SK-N-SH treated with all-trans-retinoic acid at 6 μM for 48 hours (cell line): ENCODE results near the gene SREBF1.

Experiments used
- ATAC-seq: fragments of 200-7000 bp; cut with Tn5 transposase; 3 replicates; pipeline ENCODE4 v1.9.1; 2020; ENCODE audit warnings: mild to moderate bottlenecking, moderate library complexity
- ARNTL ChIP-seq: fragments of 450-650 bp; formaldehyde crosslinking; IDR thresholded peaks from 2 replicates; pipeline ENCODE4 v1.5.0; 2020; ENCODE audit warnings: low read depth, mild to moderate bottlenecking, moderate library complexity, borderline replicate concordance
- BACH2 ChIP-seq: fragments of 250-450 bp; sonication (Bioruptor Pico); IDR thresholded peaks from 2 replicates; pipeline ENCODE4 v1.9.0; 2021; ENCODE audit warnings: mild to moderate bottlenecking, borderline replicate concordance
- CSDC2 ChIP-seq: fragments of 250-450 bp; sonication (Bioruptor Pico); IDR thresholded peaks from 2 replicates; pipeline ENCODE4 v1.5.0; 2020; ENCODE audit warnings: mild to moderate bottlenecking, moderate library complexity
- CSRNP3 ChIP-seq: fragments of 250-450 bp; sonication (Bioruptor Pico); IDR thresholded peaks from 2 replicates; pipeline ENCODE4 v1.5.1; 2021; ENCODE audit warnings: mild to moderate bottlenecking, moderate library complexity
- ESRRG ChIP-seq: fragments of 250-450 bp; sonication (Bioruptor Pico); IDR thresholded peaks from 2 replicates; pipeline ENCODE4 v1.6.1; 2021; ENCODE audit warnings: mild to moderate bottlenecking
- GLIS3 ChIP-seq: fragments of 250-450 bp; sonication (Bioruptor Pico); IDR thresholded peaks from 2 replicates; pipeline ENCODE4 v1.5.0; 2020; ENCODE audit warnings: mild to moderate bottlenecking, moderate library complexity
- ISL1 ChIP-seq: fragments of 250-450 bp; sonication (Bioruptor Pico); IDR thresholded peaks from 2 replicates; pipeline ENCODE4 v2.1.2; 2022; ENCODE audit warnings: mild to moderate bottlenecking, moderate library complexity
- OSR1 ChIP-seq: fragments of 250-450 bp; sonication (Bioruptor Pico); IDR thresholded peaks from 2 replicates; pipeline ENCODE4 v1.8.0; 2022; ENCODE audit warnings: moderate library complexity, mild to moderate bottlenecking, inconsistent platforms
- PATZ1 ChIP-seq: fragments of 250-450 bp; sonication (Bioruptor Pico); IDR thresholded peaks from 2 replicates; pipeline ENCODE4 v1.8.0; 2020; ENCODE audit warnings: mild to moderate bottlenecking, moderate library complexity, borderline replicate concordance
- PPARA ChIP-seq: fragments of 250-450 bp; sonication (Bioruptor Pico); IDR thresholded peaks from 2 replicates; pipeline ENCODE4 v1.5.0; 2020; ENCODE audit warnings: mild to moderate bottlenecking, borderline replicate concordance
- RARB ChIP-seq: fragments of 250-450 bp; sonication (Bioruptor Pico); IDR thresholded peaks from 2 replicates; pipeline ENCODE4 v1.8.0; 2021; ENCODE audit warnings: mild to moderate bottlenecking, moderate library complexity
- SNAI2 ChIP-seq: fragments of 250-450 bp; sonication (Bioruptor Pico); IDR thresholded peaks from 2 replicates; pipeline ENCODE4 v1.5.0; 2020; ENCODE audit warnings: mild to moderate bottlenecking, moderate library complexity
- TCF4 ChIP-seq: fragments of 250-450 bp; sonication (Bioruptor Pico); IDR thresholded peaks from 2 replicates; pipeline ENCODE4 v1.8.0; 2021; ENCODE audit warnings: mild to moderate bottlenecking, moderate library complexity, borderline replicate concordance
- TOX ChIP-seq: fragments of 250-450 bp; sonication (Bioruptor Pico); IDR thresholded peaks from 2 replicates; pipeline ENCODE4 v1.8.0; 2021; ENCODE audit warnings: mild to moderate bottlenecking, moderate library complexity, borderline replicate concordance
- TSHZ2 ChIP-seq: fragments of 250-450 bp; sonication (Bioruptor Pico); IDR thresholded peaks from 2 replicates; pipeline ENCODE4 v1.5.0; 2020; ENCODE audit warnings: mild to moderate bottlenecking, moderate library complexity
- ZFP3 ChIP-seq: fragments of 250-450 bp; sonication (Bioruptor Pico); IDR thresholded peaks from 2 replicates; pipeline ENCODE4 v1.5.0; 2020; ENCODE audit warnings: mild to moderate bottlenecking, moderate library complexity
- ZFP30 ChIP-seq: fragments of 450-650 bp; formaldehyde crosslinking; IDR thresholded peaks from 2 replicates; pipeline ENCODE4 v1.5.0; 2022; ENCODE audit warnings: mild to moderate bottlenecking, moderate library complexity
- ZNF565 ChIP-seq: fragments of 450-650 bp; formaldehyde crosslinking; conservative IDR thresholded peaks from 2 replicates; pipeline ENCODE4 v1.5.0; 2020; ENCODE audit warnings: low read depth, mild to moderate bottlenecking, moderate library complexity
- ZNF8 ChIP-seq: fragments of 450-650 bp; formaldehyde crosslinking; IDR thresholded peaks from 2 replicates; pipeline ENCODE4 v1.5.0; 2020; ENCODE audit warnings: mild to moderate bottlenecking, moderate library complexity
- TF ChIP-seq, protein P1 (sequence below): fragments of 250-450 bp; sonication (Bioruptor Pico); IDR thresholded peaks from 2 replicates; pipeline ENCODE4 v1.5.1; 2020; ENCODE audit warnings: low read depth, mild to moderate bottlenecking, moderate library complexity
- TF ChIP-seq, protein P2 (sequence below): fragments of 250-450 bp; sonication (Bioruptor Pico); IDR thresholded peaks from 2 replicates; pipeline ENCODE4 v1.8.0; 2021; ENCODE audit warnings: low read depth, mild to moderate bottlenecking, moderate library complexity, borderline replicate concordance

Gene SREBF1

GRCh38 chr17:17843096-17843495 is 6.3 kb upstream of the SREBF1 start:
- no peak for TF ChIP-seq CSDC2
- no peak for TF ChIP-seq ZNF565 (CRISPR knock-in tag)
- no peak for TF ChIP-seq ESRRG (CRISPR knock-in tag)
- TF ChIP-seq TCF4: no peak
- TF ChIP-seq RARB (CRISPR knock-in tag): no peak
- no peak for TF ChIP-seq TSHZ2
- TF ChIP-seq ZNF8 (CRISPR knock-in tag): no peak
- TF ChIP-seq, protein P1, sequence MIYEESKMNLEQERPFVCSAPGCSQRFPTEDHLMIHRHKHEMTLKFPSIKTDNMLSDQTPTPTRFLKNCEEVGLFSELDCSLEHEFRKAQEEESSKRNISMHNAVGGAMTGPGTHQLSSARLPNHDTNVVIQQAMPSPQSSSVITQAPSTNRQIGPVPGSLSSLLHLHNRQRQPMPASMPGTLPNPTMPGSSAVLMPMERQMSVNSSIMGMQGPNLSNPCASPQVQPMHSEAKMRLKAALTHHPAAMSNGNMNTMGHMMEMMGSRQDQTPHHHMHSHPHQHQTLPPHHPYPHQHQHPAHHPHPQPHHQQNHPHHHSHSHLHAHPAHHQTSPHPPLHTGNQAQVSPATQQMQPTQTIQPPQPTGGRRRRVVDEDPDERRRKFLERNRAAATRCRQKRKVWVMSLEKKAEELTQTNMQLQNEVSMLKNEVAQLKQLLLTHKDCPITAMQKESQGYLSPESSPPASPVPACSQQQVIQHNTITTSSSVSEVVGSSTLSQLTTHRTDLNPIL (CRISPR knock-in tag): no peak
- TF ChIP-seq, protein P2, sequence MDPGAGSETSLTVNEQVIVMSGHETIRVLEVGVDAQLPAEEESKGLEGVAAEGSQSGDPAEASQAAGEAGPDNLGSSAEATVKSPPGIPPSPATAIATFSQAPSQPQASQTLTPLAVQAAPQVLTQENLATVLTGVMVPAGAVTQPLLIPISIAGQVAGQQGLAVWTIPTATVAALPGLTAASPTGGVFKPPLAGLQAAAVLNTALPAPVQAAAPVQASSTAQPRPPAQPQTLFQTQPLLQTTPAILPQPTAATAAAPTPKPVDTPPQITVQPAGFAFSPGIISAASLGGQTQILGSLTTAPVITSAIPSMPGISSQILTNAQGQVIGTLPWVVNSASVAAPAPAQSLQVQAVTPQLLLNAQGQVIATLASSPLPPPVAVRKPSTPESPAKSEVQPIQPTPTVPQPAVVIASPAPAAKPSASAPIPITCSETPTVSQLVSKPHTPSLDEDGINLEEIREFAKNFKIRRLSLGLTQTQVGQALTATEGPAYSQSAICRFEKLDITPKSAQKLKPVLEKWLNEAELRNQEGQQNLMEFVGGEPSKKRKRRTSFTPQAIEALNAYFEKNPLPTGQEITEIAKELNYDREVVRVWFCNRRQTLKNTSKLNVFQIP: no peak
- no peak for TF ChIP-seq ZFP3
- no peak for TF ChIP-seq PPARA (CRISPR knock-in tag)
- no peak for TF ChIP-seq SNAI2 (CRISPR knock-in tag)
- no peak for TF ChIP-seq ISL1 (CRISPR knock-in tag)
- no peak for TF ChIP-seq ARNTL (CRISPR knock-in tag)
- TF ChIP-seq BACH2 (CRISPR knock-in tag): no peak
- no peak for ATAC-seq

DNA sequence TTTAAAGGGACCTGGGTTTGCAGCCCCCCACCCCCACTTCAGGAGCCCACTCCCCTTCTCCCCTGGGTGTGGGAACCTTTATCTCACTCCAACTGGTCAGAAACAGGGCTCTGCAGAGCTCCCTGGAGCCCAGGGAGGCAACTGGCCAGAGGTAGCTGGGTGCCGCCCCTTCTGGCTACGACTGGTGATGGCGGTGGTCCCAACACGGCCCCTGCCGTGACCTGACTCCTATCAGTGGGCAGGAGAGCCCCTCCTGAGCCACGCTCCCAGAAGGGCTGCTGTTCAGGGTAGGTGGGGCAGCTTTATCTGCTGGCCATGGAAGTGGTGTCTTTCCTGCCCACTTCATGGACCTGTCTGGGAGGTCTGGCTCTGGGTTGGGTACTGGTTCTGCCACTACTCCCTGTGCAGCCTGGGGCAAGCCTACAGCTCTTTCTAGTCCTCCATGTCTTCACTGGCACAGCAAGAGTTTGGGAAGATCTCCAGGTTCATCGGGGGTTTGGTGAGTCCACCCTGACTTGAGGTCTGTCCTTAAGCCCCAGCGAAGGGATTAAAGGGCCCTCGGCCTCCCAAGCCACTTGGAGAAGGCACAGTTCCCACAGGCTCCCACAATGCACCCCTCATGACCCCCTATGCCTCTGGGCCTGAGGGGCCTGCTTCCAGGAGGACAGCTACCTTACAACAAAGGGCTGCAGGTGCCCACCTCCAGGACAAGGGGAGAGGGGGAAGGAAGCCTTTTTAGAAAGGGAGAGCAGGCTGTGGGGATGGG is 5.5 kb upstream of the SREBF1 start:
- no peak for ATAC-seq

More for the DNA sequence above, 5.5 kb upstream of the SREBF1 start:
- no peak for TF ChIP-seq ZFP3
- TF ChIP-seq CSDC2: no peak
- TF ChIP-seq SNAI2 (CRISPR knock-in tag): no peak
- TF ChIP-seq CSRNP3 (CRISPR knock-in tag): no peak
- TF ChIP-seq RARB (CRISPR knock-in tag): no peak
- TF ChIP-seq TCF4: no peak
- TF ChIP-seq TOX: no peak
- no peak for TF ChIP-seq ZFP30 (CRISPR knock-in tag)
- no peak for TF ChIP-seq ARNTL (CRISPR knock-in tag)
- TF ChIP-seq PATZ1: no peak
- TF ChIP-seq BACH2 (CRISPR knock-in tag): no peak
- no peak for TF ChIP-seq TSHZ2
- TF ChIP-seq, protein P2: no peak
- no peak for TF ChIP-seq PPARA (CRISPR knock-in tag)
- TF ChIP-seq, protein P1 (CRISPR knock-in tag): no peak
- TF ChIP-seq OSR1: no peak
- TF ChIP-seq ZNF565 (CRISPR knock-in tag): no peak
- no peak for TF ChIP-seq GLIS3 (CRISPR knock-in tag)
- TF ChIP-seq ZNF8 (CRISPR knock-in tag): no peak
- no peak for TF ChIP-seq ESRRG (CRISPR knock-in tag)
